Activated CD4-positive, alpha-beta T cell treated with anti-CD3 and anti-CD28 coated beads, Interleukin-2, amount 50 U/mL, for 24 hours (primary cell): ENCODE results near the gene RWDD2A.
"Not testable (repeated sequence)": the region's sequence is repeated elsewhere in the genome, so short reads cannot be mapped to it uniquely, and the experiment has no call there.

Experiments used
- DNase-seq, 2 donors: peaks; one replicate each; pipeline ENCODE4 v3.0.0-alpha.2; 2020; ENCODE audit warnings: low read depth in 1 of 2, low spot score in 1 of 2

RWDD2A gene

DNA sequence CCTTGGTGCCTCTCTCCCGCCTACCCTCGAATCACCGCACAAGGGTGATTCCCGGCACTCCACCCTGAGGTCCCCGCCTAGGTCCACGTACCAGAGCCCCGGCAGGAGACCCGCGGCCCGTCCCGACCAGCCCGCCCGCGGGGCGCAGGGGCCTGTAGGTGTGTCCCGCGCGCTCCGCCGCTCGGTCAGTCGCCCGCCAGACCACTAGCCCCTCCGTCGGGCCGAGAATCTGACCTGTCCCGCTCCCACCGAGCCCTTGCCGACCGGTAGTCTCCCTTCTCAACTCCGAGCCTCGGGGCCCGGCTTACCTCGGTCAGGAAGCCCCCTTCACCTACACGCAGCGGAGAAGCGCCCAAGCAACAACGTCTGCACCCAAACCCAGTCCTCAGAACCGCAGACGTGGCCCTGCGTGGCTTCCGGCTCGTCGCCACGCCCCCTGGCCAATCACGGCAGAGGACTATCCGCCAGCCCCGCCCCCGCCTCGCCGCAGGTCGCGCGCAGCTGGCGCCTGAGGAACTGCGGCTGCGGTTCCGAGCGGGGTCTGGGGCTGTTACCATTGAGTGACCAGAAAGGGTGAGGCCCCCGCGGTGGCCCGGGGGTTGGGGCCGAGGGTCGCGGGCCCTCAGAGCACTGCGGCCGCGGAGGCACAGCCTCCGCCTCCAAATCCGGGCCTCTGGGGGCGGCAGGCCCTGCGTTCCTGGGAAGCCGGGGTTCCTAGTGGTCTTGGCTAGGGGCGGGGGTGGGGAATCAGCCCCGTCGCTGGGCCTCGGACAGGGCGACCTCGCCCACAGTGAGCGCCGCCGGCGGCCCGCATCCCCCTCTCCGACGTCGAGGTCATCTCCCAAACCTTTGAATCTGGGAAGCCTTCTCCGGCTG is at the start of gene RWDD2A, which contains the start of gene PGM3:
RWDD2A (plus strand) TSS at position 487 of the 876 bp plus-strand sequence. CDS start 1,095 bp downstream, outside the sequence.
PGM3 (minus strand) TSS at position 395 of the 876 bp plus-strand sequence. CDS start 2,253 bp downstream, outside the sequence.
- DNase-seq, result peak; percentile 69 to 78

DNA sequence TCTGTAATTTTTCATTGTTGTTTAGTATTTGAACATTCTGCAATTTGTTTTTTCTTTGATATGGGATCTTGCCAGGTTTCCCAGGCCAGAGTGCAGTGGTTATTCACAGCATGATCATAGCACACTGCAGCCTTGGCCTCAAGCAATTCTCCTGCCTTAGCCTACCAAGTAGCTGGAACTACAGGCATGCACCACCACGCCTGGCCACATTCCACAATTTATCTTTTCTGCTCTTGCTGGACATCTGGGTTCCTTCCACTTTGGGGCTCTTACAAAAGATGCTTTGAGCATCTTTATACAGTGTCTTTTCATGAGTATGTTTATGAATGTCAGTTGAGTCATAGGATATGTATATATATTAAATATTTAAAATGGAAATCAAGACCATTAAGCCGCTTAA is 42.0 kb upstream of the RWDD2A start:
- DNase-seq, result no peak

DNA sequence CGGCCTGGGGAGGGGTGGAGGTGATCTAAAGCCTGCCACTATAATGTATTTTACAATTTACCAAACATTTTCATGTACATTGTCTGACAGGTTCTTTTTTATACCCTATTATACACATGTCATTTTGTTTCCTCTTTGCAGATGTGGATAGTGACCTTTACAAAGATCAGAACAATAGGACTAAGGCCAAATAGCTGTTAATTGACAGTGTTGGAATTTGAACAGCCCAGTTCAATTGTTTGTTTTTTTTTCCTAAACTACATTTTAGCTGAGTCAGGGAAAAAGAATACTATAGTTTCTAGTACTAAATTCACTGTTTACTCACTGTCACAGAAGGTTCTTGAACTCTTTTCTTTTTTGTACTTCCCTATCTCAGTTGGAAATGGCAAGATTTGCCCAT is 40.2 kb upstream of the RWDD2A start:
- no peak for DNase-seq

DNA sequence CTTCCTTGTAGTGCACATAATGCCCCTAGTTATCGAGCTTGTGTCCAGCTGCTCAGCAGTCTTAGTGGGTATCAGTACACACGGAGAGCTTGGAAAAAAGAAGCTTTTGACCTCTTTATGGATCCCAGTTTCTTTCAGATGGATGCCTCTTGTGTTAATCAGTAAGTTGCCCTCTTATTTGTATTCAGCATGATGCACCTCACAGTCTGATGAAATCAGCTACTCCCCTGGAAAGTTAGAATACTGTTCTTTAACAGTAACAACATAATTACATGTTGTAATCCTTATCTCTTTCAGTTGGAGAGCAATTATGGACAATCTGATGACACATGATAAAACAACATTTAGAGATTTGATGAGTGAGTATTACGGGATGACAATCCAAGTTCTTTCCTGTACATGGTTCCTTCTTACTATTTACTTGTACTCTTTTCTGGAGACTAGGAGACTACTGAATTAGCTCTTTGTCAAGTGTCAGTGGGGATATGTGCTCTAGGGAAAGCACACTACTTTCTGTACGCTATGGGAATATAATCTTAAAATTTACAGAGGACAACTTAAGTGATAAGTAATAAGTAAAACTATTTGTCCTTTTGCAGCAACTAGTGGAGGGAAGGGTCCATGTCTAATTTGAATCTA is 39.2 kb upstream of the RWDD2A start:
- DNase-seq, result no peak

DNA sequence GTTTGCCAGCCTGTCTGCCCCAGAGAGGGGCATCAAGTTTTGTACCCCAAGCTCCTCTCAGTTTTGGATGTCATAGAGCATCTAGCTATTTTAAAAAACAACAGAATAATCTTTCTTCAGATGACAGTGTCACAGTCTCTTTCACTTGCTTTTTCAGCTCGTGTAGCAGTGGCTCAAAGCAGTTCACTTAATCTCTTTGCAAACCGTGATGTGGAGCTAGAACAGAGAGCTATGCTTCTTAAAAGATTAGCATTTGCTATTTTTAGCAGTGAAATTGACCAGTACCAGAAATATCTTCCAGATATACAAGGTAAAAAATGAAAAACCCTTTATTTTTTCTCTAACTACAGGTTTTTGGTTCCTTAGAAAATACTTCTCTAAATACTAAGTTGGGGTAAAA is 37.4 kb upstream of the RWDD2A start:
- no peak for DNase-seq

DNA sequence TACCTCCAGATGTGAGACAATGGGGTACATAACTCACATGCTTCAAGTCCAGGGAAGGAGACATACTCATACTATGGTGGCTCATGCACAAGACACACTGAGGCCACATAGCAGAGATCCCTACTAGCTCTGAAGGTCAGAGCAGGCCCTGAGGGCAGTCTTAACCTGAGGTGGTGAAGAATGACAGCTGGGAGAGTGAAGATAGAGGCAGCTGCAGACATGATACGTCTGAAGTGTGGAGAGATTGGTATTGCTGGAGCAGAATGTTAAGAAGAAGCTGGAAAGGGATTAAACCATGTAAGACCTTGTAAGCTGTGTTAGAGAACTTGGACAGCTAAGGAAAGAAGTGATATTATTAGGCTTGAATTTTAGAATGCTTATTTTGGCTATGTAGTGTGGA is 33.0 kb upstream of the RWDD2A start:
- no peak for DNase-seq

DNA sequence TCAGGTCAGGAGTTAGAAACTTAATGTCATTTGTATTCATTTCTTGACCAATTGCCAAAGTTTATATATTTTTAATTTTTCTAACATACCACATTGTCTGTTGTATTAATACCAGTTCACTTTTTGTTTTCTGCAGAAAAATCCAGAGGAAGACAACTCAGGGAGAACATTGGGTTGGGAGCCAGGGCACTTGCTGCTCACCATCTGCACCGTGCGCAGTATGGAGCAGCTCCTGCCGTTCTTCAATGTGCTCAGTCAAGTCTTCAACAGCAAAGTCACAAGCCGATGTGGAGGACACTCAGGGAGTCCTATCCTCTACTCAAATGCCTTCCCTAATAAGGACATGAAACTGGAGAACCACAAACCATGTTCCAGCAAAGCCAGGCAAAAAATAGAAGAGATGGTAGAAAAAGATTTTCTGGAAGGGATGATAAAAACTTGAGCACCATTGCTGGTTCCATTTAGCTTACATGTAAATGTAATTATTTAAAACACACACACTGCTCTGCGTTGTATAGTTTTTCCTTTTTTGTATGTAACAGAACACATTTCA is 25.4 kb upstream of the RWDD2A start:
- DNase-seq, result no peak

DNA sequence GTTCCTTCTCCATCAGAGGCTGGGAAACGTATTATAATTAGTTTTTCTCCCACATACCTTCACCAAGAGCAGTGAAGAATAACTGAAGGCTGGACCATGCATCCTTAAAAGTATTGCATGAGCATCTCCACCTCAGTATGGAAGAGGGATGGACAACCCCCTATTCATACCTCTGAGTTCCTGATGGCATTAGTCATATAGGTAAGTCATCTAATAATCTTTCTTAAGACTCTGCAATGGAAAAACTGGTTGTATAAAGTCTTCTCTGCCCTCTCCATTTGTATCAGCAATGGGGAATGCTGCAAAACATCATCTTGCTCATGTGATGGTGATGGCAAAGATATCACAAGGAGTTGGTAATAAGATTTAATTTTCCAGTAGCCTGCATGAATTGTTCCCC is 24.6 kb upstream of the RWDD2A start:
- no peak for DNase-seq

DNA sequence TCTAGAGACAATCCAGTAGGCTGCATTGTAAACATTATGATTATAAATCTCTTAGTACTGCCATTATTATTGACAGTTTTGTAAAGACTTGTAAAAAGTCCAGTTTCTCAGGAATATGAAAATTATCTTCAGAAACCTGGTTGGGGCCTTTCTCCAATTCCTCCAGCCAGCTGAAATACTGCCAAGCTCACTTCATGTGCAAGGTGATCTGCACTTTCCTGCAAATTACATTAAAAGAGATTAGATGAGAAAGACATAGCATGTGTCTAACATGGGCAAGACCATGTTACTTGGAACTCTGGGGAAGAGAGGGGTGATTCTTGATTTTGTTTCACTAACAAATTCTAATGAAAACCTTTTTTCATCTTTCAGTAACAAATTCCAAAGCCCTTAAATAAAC is 24.1 kb upstream of the RWDD2A start:
- DNase-seq, result no peak

DNA sequence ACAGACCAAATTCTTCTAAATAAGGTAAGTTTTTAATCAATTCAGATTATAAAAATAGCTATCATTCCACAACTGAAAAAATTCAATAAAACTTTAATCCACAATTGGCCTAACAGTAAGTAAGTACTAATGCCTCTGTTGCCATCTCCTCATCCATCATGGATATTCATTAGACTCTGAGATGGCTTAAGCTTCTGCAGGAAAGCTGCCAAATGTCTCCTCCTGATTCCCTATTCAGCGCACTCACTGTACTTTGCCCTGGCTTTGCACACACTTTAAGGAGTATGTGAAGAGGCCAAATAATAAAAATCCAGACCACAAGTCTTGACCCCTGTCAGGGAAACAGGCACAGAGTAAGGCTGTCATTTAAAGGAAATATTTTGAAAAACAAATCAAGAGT is 23.6 kb upstream of the RWDD2A start:
- DNase-seq, result no peak

DNA sequence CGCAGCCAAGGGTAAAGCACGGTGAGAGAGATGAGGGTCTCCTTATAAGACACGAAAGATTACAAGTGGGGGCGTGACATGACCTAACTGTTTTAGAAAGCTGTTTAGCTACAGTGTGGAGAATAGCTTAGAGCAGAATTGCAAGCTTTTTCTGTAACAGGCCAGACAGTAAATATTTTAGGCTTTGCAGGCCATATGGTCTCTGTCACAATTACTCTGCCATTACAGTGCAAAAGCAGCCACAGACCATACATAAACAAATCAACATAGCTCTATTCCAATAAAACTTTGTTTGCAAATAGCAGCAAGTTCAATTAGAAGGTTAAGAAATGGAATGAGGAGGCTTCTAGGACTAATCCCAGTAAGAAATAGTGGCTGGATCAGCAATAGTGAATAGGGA is 16.9 kb upstream of the RWDD2A start:
- DNase-seq, result no peak

DNA sequence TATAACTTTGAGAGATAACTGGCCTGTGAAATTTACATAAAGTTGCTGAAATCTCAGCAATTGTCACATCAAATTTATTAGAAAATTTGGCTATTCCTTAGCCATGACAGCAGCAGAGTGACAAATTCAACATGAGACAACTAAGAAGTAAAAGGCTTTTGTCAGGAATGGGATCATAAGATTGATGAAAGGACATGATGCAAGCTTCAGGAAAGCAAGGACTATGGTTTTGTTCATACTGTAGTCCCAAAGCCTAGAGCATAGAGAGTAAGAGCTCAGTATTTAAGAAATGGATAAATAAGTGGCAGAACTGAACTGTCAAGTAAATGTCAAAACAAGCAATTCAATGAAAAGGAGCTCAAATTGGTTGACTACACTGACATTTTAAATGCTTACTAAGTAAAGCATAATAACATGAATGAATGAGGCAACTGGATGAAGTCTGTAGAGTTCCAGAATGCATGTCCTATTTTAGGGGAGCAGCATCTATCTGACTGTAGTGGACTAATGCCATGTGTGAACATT is 12.7 kb upstream of the RWDD2A start:
- DNase-seq, result no peak

DNA sequence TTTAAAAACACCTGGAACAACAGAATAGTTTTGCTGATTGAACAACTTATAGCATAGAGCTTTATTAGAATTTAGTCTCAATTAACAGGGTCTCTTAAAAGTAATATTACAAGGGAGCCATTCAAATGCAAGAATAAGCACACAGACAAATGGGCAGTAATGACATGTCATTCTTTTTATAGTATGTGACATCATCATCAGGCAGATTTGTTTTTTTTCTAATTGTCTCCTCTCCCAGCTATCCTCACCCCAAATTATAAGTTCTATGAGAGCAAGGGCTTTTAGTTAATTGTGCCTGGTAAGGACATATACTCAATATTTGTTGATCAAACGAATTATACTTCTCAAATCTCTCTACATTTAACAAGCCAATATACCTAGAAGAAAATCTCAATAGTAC is 11.0 kb upstream of the RWDD2A start:
- DNase-seq, result no peak

DNA sequence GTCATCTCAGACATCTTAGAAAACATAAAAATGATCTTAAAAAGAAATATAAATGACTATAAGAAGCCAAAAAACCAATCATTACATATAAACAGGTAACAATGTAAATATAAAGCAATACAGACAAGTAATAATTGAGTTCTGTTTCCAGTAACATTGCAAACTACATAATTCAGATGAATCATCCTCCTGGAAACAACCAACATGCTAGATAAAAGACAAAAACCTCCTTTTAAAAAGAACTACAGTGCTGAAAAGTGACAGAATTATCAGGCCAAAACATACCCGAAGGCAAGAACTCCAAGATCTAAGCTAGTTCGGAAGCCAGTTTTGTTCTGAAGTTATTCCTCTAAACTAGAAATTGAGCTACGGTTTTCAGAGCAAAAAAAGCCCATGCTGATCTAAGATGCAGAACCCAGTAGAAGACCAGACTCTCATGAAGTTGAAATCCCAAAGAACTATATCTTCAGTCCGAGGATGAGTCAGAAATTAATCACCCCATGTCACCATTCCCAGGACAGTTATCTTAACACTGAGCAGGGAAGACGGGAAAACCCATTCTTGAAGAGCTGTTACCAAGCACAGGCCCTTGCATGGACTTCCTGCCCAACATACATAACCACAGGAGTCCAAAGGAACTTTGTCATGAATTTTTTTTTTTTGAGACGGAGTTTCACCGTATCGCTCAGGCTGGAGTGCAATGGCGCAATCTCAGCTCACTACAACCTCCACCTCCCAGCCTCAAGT is 9.9 kb upstream of the RWDD2A start:
- DNase-seq, result no peak

DNA sequence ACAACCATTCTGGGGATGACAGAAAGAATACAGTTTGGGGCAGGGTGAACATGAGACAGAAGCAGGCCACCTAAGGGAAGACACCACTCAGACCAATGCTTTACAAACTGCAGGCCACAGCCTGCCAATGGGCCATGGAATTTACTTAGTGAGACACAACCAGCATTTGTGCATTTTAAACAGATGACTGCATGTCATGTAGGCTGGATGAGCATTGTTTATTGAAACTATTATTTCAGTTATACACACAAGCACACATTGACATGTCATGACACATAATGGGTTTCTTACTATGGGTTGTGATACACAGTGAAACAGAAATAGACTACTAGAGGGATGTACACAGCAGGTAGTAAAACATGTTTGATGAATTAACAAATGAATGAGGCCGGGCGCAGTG is 8.1 kb upstream of the RWDD2A start:
- no peak for DNase-seq

DNA sequence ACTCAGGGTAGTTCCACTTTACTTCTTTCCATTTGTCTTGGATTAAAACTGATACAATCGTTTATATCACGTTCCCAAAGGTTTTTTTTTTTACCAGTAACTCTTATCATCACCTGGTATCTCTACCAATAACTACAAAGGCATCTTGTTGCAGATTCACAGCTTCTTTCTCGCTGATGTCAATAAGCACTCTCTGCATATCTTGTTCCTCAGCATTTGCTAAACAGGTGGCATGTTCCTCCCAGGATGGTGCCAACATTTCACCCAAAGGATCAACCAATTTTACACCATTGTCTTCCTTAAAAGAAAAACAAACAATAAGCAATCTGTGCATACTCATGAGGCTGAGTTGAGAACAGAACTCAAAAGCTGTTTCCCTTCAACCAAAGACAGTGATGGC is 4.7 kb upstream of the RWDD2A start:
- no peak for DNase-seq

DNA sequence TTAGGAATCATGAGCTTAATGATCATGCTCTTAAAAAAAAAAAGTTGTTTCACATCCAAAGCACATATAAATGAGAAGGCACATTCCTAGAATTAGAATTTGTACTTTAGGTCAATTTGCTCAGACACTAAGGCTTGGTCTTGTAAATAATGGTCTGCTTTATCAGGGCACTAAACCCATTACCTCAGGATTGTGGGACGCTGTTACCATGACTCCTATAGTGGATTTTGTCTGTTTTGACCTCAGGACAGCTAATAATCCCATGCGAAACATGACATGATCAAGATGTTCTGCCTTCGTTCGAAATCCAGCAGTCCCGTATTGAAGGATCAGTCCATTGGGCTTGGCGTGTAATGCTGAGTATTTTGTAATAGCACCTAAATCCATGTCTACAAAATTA is 2.5 kb upstream of the RWDD2A start:
- no peak for DNase-seq

DNA sequence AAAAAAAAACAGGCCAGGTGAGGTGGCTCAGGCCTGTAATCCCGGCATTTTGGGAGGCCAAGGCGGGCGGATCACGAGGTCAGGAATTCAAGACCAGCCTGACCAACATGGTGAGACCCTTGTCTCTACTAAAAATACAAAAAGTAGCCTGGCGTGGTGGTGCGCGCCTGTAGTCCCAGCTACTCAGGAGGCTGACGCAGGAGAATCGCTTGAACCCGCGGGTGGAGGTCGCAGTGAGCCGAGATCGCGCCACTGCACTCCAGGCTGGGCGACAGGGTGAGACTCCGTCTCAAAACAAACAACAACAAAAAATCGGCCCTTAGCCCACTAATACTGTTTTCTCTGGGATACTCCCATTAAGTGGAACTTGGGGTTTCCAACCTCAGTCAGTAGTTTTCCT is 1.2 kb upstream of the RWDD2A start:
- not testable (repeated sequence) for DNase-seq

DNA sequence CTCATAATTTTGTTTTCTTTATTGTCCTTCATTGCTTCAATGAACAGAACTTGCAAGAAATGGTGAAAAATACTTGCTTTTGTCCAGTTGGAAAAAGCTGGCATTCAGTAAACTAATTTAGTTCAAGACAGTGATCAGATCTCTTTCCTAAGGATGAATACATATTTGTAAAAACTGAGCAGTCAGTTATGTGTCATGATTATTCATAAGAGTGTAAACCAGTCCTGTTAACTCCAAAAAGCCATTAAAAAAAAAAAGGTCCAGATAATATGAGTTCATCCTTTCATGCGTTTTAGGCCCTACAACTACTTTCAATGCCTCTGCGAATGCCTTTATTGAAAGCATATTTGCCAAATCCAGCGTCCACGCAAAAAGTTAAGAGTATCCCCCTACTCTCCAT is 701 bp upstream of the RWDD2A start:
- DNase-seq, result no peak

DNA sequence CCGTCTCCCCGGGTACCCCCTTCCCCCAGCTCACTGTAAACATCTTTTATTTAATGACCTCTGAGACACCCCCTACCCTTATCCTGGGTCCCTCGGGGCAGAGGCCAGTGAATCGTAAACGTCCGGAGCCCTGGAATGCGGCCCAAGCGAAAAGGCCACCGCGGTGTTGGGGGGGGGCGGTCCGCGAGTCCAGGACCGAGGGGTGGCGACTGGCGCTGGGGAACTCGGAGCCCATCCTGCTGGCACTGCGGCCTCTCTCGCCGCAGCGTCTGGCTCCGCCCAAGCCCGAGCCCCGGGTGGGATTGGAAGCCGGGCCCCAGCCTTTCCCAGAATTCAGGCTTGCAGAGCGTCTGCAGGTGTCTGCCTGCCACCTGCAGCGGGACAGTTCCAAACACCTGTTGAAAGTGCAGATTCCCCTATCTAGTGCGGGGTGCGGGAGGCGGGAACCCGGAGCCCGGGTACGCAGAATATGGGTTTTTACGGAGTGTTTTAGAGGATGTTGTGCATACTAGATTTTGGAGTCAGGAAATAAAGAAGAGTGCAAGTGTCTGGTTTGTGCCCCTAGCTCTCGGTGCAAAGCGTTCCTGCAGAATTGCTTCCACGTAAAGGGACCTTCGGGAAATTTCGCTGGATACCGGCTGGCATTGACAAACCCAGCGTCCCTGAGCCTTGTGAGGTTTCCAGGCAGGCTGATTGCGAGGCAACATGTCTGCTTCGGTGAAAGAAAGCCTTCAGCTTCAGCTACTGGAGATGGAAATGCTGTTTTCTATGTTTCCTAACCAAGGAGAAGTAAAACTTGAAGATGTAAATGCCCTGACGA is 800 bp downstream of the RWDD2A start:
- DNase-seq, result no peak
